NCI-H510A (cell line): ENCODE results near the gene AOAH.
A peak's percentile ranks its signal among the peaks of the same experiment; 100 is the strongest.

ENCODE experiments used
- DNase-seq: peaks from one replicate; lab custom pipeline; 2025; lab: John Stamatoyannopoulos, UW

Gene AOAH

DNA sequence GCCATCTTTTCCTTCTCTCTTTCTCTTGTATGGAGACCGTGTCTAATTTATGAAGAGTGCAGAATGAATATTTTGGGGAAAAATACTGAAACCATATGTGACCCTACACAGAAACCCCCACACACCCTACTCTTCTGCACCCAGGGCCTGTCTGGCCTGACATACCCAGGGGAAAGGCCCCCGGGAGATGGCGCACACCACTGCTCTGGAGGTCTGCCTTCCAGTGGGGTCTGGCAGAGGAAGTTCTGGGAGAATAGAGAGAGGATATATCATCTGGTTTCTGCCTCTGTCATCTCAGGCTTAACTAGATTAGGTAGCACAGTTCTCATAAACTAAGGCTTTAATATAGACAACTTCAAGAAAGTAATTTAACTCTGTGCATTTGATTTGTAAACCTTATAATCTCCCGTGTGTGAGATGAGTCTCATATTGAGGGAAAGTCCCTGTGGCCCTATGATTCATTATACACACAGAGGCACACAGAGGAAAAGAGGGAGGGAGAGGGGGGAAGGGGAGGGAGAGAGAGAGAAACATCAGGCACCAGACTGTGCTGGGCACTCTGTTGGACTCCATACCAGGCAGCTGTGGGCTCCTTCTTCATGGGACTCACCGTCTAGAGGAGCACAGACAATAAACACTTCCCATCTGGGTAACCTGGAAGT is 123.3 kb downstream of the AOAH start:
- no peak for DNase-seq

DNA sequence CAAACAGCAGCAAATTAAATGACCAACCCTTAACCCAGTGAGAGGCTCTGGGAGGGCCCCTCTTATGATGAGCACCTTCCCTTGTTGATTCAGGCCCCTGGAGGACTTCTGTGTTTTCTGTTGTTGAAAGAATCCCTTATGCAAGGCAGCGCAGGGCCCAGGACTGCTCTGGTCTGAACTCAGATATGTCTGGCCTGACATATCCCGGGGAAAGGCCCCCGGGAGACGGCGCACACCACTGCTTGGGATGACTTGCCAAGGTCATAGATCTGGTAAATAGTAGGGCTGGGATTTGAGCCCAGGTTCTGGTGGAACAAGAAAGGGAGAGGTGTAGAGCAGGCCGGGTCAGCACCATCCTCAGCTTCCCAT is 124.0 kb downstream of the AOAH start:
- peak; percentile 64 for DNase-seq

DNA sequence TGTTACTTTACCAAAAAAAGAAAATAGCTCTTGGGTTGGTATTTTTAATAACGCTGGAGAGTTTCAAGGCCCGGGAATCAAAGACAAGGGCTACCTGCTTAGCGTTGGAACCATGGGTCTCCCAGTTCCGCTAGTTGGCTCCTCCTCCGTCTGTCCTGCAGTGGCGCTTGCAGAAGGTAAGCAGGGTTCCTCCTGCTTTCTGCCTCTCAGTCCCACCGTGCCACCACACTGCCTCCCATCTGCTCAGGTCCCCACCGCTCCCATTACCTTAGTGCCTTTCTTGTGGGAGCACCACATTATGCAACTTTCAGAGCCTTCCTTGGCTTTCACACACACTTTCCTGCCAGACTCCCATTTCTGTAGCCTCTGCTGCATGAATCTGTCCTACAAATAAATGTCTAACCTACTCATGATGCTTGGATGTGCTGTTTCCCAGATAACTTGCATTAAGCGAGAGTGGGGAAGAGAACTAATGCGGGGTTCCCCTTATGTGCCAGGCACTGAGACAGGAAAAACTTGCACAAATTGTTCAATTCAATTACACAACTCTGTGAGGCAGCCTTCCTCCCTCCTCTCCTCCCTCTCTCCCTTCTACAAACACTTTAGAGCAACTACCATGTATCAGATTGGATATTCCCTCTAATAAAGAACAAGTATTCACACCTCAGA is 124.5 kb downstream of the AOAH start:
- DNase-seq = no peak

GRCh38 chr7:36598054-36598674 is 126.1 kb downstream of the AOAH start:
- no peak for DNase-seq

DNA sequence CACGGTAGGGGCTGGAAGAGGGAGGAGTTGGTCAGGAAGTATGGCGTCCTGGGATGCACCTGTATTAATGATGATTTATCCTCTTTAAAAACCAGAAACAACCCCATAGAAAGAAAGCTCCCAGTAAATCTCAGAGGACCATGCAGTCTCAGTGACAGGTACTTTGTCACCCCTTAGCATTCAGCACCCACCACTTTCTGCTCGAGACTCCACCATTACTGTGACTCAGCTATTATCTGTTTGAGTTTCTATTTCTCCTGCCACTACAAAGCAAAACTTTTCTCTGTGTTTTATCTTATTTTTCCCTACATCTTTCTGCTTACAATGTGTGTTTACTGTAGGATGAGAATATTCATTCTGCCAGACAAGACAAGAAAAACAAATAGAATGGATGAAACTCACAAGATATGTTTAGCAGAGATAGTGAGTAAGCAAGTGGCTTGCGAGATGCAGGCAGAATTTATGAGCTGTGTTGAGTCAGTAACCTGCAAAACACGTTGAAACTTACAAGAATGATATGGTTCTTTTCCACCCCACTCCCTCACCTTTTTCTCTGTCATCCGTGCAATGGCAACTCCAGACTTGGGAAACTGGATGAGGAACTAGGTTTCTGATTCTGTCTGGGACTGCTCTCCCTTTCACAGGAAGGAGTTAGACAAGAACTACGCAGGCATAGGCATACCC is 127.1 kb downstream of the AOAH start:
- DNase-seq = no peak

GRCh38 chr7:36594445-36594844 is 129.8 kb downstream of the AOAH start:
- DNase-seq = no peak

- DNase-seq = no peak
Observed at GRCh38 chr7:36591636-36592035, 132.7 kb downstream of the AOAH start.

GRCh38 chr7:36589391-36589790 is 134.9 kb downstream of the AOAH start:
- no peak for DNase-seq

DNA sequence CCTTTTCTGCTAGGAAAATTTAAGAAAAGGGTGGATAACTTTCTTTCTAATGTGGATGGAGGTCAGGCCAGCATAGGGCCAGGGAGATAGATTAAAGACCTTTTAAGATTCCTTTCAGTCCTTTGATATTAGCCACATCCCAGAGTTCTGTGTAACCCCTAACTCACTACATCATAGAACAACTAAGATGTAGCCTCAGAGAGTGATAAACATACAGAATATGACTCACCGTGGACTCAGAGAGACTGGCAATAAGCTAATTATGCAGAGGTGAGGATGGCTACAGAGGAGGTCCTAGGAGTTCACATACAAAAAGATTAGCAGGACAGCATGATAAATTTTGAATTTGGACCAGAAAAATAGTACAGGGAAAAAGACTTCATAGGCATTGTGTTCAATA is 141.0 kb downstream of the AOAH start:
- DNase-seq = no peak

GRCh38 chr7:36575832-36576231 is 148.5 kb downstream of the AOAH start:
- DNase-seq = no peak

DNA sequence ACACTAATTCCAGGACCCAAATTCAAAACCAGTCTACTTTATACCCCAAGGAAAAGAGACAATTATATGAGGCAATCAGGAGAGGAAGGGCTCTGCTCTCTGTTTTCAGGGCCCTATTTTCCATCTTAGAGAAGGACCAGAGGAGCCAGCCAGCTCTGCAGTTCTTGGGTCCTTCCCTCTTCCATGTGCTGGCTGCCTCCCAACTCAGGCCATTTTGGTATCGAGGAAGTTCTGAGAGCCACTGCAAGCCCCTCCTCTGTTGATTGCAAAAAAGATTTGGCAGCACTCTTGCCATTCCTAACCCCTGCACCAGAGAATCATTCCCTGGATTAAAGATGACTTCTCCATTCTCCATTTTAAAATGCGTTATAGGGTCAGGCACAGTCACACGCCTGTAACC is 151.2 kb downstream of the AOAH start:
- no peak for DNase-seq

DNA sequence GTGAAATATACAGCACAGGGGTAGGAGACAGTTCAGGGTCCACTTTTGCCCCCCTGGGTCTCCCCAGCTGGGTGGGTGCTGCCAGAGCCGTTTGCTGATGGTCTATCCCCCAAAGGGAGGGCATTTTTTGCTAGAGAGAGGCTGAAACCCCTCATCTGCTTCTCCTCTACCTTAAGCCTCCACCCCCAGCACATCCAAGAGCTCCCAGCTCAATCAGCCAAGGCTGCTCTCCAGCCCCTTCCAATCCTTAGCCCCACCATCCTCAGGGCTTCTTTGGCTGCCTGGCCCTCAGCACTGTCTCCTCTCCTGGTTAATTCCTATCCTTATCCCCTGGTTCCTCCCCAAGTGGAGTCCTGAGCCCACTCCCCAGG is 153.1 kb downstream of the AOAH start:
- DNase-seq = no peak

- DNase-seq = no peak
Observed at GRCh38 chr7:36570528-36571189, 153.6 kb downstream of the AOAH start.

- DNase-seq = no peak
Observed at GRCh38 chr7:36568452-36568849, 155.8 kb downstream of the AOAH start.

DNA sequence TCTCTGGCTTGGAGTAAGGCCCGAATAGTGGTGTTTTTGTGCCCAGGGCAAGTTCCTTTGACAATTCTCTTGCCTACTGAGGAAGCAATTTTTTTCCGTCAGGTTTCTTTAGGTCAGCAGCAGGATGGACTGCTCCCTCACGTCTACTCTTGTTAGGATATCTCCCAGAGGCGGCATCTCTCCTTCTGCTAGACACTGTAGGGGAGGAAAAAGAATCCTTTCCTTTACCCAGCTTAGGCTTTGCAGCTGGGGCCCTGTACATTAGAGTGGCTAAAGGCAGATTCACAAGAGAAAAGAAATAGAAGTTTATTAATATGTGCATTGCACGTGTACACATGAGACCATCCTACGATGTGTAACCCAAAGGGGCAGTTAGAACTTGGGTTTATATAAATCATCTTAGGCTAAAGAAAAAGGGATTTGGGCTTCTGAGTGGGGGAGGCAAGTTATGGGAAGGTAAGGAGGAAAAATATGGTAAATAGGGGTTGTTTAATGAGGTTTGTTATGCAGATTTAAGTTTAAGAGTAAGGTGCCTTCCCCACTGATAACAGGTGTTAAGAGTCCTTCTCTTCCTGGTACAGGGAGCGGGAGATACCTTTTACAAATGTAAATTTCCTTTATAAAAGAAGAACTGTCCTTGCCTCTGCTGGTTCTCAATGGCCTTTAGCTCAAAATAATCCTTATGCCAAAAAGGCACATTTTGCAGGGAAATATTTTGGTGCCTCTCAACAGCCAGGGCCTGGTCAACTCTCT is 156.4 kb downstream of the AOAH start:
- no peak for DNase-seq

- DNase-seq = no peak
Observed at GRCh38 chr7:36565792-36566356, 158.4 kb downstream of the AOAH start.

GRCh38 chr7:36564489-36564888 is 159.8 kb downstream of the AOAH start:
- DNase-seq = no peak

- no peak for DNase-seq
Observed at GRCh38 chr7:36563706-36564327, 160.5 kb downstream of the AOAH start.

DNA sequence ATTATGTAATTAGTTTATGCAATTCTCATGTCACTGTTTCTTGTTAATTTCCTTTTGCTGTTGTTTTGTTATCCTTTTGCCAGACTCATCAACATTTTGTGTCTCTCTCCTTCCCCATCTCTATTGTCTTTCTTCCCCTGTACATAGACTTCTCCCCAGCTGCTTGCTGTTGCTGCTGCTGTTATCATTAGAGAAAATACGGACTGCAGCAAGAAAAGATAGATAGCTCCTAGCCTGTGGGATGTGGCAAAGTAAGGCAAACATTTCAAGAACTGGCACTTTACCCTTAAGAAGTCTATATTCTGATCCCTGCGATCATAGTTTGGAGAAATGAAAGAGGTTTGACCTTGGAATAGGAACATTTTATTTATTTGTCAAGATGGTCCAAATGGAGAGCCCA is 162.2 kb downstream of the AOAH start:
- no peak for DNase-seq

- DNase-seq = no peak
Observed at GRCh38 chr7:36549029-36549428, 175.3 kb downstream of the AOAH start.

DNA sequence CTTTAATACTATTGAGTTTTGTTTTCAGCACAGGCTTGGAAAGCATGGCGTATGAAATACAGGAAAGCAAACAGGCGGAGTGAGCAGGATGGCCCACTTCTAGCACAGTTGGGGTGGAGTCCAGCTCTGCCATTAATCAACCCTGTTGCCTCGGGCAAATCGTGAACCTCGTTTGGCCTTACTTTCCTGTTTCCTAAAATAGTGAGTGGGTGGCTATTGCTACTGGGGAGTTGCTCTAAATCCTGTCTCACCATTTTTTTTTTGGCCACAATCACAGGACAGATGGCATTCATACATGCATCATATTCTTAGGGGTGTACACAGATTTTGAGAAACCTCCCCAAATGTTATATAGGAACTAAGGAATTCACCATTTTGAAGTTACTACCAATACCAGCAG is 176.9 kb downstream of the AOAH start:
- no peak for DNase-seq
